Spinal cord (tissue), 10 donors: ENCODE measurements around the gene SIVA1. TPM values are rescaled to one million over a fixed set of nuclear protein-coding genes. Genes with fewer than 3 reads are reported as not detected.

ENCODE experiments used
- DNase-seq, 6 donors: peaks; one replicate each; pipeline versions ENCODE4 v3.0.0 to v3.0.0-alpha.2; 2013 to 2015; ENCODE audit warnings: low spot score in 6 of 6, low read depth in 4 of 6
- H3K27ac ChIP-seq: one replicate; pipeline ENCODE4 v1.5.1; 2013; ENCODE audit warnings: low read depth, low read length, control low read depth
- H3K27me3 ChIP-seq: one replicate; pipeline ENCODE4 v1.6.1; 2013; ENCODE audit warnings: low read length; ENCODE audit not compliant: control insufficient read depth, insufficient read depth
- H3K36me3 ChIP-seq: one replicate; pipeline ENCODE4 v1.6.1; 2013; ENCODE audit warnings: low read length; ENCODE audit not compliant: control insufficient read depth, insufficient read depth
- H3K4me1 ChIP-seq: one replicate; pipeline ENCODE4 v1.6.1; 2013; ENCODE audit warnings: low read length; ENCODE audit not compliant: control insufficient read depth, insufficient read depth
- H3K4me3 ChIP-seq: one replicate; pipeline ENCODE4 v1.5.1; 2013; ENCODE audit warnings: low read depth, low read length, control low read depth
- H3K9me3 ChIP-seq: one replicate; pipeline ENCODE4 v1.6.1; 2013; ENCODE audit warnings: low read length; ENCODE audit not compliant: control insufficient read depth, insufficient read depth
- WGBS: methylation state at CpG from one replicate; pipeline ENCODE4 v1.1.5; 2013; ENCODE audit warnings: missing lambda C conversion rate; ENCODE audit not compliant: insufficient coverage; 5-methylcytosine and 5-hydroxymethylcytosine counted together
- polyA plus RNA-seq, 2 donors: library from polyadenylated mRNA; unstranded; fragments of 120-200 nt; gene quantifications; one replicate each; pipeline ENCODE4 v1.2.1, GENCODE V29; 2013; ENCODE audit not compliant: insufficient read length in 2 of 2
- total RNA-seq, 2 donors: library from RNA; depleted of rRNA in 1 of 2; stranded (reverse); fragments of 120-200 nt in 1 of 2; fragments of >200 nt in 1 of 2; gene quantifications; one replicate each; pipeline versions ENCODE4 v1.2.3 to v1.2.4, GENCODE V29; 2013 to 2014
- donor health status: healthy.

Gene SIVA1
- total and polyA plus RNA-seq, 4 donors = 30.6 to 83.3 (median 49.6) TPM

- WGBS = 77% methylated on average over 10 of the region's 14 CpGs
- Histone ChIP-seq H3K4me1 (peaks cover 8% of the 10 kb centered on the region), H3K27ac (no peak overlapping the region)
Measured at GRCh38 chr14:104805941-104806624, 53.1 kb downstream of the SIVA1 start.

GRCh38 chr14:104806625-104807465 is 53.9 kb downstream of the SIVA1 start:
- peaks cover under 1% of the 10 kb centered on the region for H3K4me1 ChIP-seq
- H3K4me3 ChIP-seq = no peak overlapping the region
- no peak for DNase-seq
- WGBS = 87% methylated on average over 8 of the region's 10 CpGs
- peaks cover 24% of the 10 kb centered on the region for H3K36me3 ChIP-seq
- peaks cover 6% of the 10 kb centered on the region for H3K27me3 ChIP-seq
- H3K27ac ChIP-seq = no peak overlapping the region
- no peaks in the 10 kb centered on the region for H3K9me3 ChIP-seq

More at GRCh38 chr14:104805941-104806624, 53.1 kb downstream of the SIVA1 start:
- Histone ChIP-seq H3K4me3 (no peak overlapping the region), H3K27me3 (peaks cover 14% of the 10 kb centered on the region), H3K9me3 (no peaks in the 10 kb centered on the region), H3K36me3 (peaks cover 24% of the 10 kb centered on the region)
- DNase-seq = no peak

GRCh38 chr14:104808456-104808855 is 55.5 kb downstream of the SIVA1 start:
- H3K4me1 ChIP-seq = no peaks in the 10 kb centered on the region
- H3K27ac ChIP-seq = no peak overlapping the region
- H3K4me3 ChIP-seq = no peak overlapping the region
- H3K27me3 ChIP-seq = no peaks in the 10 kb centered on the region
- DNase-seq = no peak
- H3K36me3 ChIP-seq = peaks cover 18% of the 10 kb centered on the region
- WGBS = 80% methylated on average over 4 of the region's 6 CpGs
- no peaks in the 10 kb centered on the region for H3K9me3 ChIP-seq

Other genes starting within 250 kb of the SIVA1 start
- gene C14orf180, start 173.4 kb upstream of the SIVA1 start, total RNA-seq = 1 to 10 TPM in 1 of 2 donors, under 1 TPM in 1; 0.10 to 6.0 TPM
- gene C14orf180, start 173.4 kb upstream of the SIVA1 start, polyA plus RNA-seq = under 1 TPM; 0.20 to 0.29 TPM
- gene TMEM179, start 148.4 kb upstream of the SIVA1 start, total RNA-seq = 10 to 100 TPM in 1 of 2 donors, 1 to 10 TPM in 1; 9.4 to 20.5 TPM
- gene TMEM179, start 148.4 kb upstream of the SIVA1 start, polyA plus RNA-seq = 10 to 100 TPM; 57.5 to 65.5 TPM
- gene INF2, start 63.5 kb upstream of the SIVA1 start, total RNA-seq = 10 to 100 TPM; 22.8 to 43.0 TPM
- gene INF2, start 63.5 kb upstream of the SIVA1 start, polyA plus RNA-seq = 10 to 100 TPM; 44.9 to 72.8 TPM
- gene ADSS1, start 28.9 kb upstream of the SIVA1 start, total RNA-seq = 10 to 100 TPM in 1 of 2 donors, 1 to 10 TPM in 1; 5.3 to 20.8 TPM
- 10 to 100 TPM; 12.0 to 16.2 TPM for gene ADSS1, start 28.9 kb upstream of the SIVA1 start, polyA plus RNA-seq
- 100 to 1,000 TPM in 1 of 2 donors, 10 to 100 TPM in 1; 60.3 to 143 TPM for gene AKT1, start 42.6 kb downstream of the SIVA1 start, total RNA-seq
- 100 to 1,000 TPM; 160 to 174 TPM for gene AKT1, start 42.6 kb downstream of the SIVA1 start, polyA plus RNA-seq
- gene ZBTB42, start 48.0 kb downstream of the SIVA1 start, total RNA-seq = 1 to 10 TPM in 1 of 2 donors, under 1 TPM in 1; 0.99 to 2.3 TPM
- gene ZBTB42, start 48.0 kb downstream of the SIVA1 start, polyA plus RNA-seq = 1 to 10 TPM; 1.8 to 1.9 TPM
- gene CEP170B, start 112.1 kb downstream of the SIVA1 start, total RNA-seq = 10 to 100 TPM; 11.0 to 15.6 TPM
- 10 to 100 TPM; 40.5 to 41.4 TPM for gene CEP170B, start 112.1 kb downstream of the SIVA1 start, polyA plus RNA-seq
- gene PLD4, start 171.7 kb downstream of the SIVA1 start, total RNA-seq = 10 to 100 TPM; 12.9 to 30.7 TPM
- gene PLD4, start 171.7 kb downstream of the SIVA1 start, polyA plus RNA-seq = 10 to 100 TPM; 24.8 to 32.6 TPM
- 100 to 1,000 TPM in 1 of 2 donors, 10 to 100 TPM in 1; 39.3 to 102 TPM for gene AHNAK2, start 225.2 kb downstream of the SIVA1 start, total RNA-seq
- 10 to 100 TPM; 36.1 to 36.6 TPM for gene AHNAK2, start 225.2 kb downstream of the SIVA1 start, polyA plus RNA-seq
- 10 to 100 TPM; 10.9 to 18.1 TPM for gene CLBA1, start 232.6 kb downstream of the SIVA1 start, total RNA-seq
- gene CLBA1, start 232.6 kb downstream of the SIVA1 start, polyA plus RNA-seq = 10 to 100 TPM; 16.8 to 23.8 TPM